Breast epithelium (tissue), 3 donors: Measurements from ENCODE around the gene NACC2.

Experiments
- POLR2A ChIP-seq: fragments of 450-650 bp; IDR thresholded peaks from one replicate; pipeline ENCODE4 v1.6.1; 2016; ENCODE audit warnings: antibody characterized with exemption, mild to moderate bottlenecking, moderate library complexity
- POLR2AphosphoS5 ChIP-seq, 3 donors: sonication (generic); formaldehyde crosslinking; IDR thresholded peaks; one replicate each; pipeline ENCODE4 v1.6.1; 2017; ENCODE audit warnings: antibody characterized with exemption in 3 of 3
- TF ChIP-seq, protein P1 (sequence below), 3 donors: fragments of 450-650 bp; IDR thresholded peaks; one replicate each; pipeline ENCODE4 v1.5.1; 2016 to 2017; ENCODE audit warnings: antibody characterized with exemption in 3 of 3, mild to moderate bottlenecking in 3 of 3, moderate library complexity in 3 of 3

DNA sequence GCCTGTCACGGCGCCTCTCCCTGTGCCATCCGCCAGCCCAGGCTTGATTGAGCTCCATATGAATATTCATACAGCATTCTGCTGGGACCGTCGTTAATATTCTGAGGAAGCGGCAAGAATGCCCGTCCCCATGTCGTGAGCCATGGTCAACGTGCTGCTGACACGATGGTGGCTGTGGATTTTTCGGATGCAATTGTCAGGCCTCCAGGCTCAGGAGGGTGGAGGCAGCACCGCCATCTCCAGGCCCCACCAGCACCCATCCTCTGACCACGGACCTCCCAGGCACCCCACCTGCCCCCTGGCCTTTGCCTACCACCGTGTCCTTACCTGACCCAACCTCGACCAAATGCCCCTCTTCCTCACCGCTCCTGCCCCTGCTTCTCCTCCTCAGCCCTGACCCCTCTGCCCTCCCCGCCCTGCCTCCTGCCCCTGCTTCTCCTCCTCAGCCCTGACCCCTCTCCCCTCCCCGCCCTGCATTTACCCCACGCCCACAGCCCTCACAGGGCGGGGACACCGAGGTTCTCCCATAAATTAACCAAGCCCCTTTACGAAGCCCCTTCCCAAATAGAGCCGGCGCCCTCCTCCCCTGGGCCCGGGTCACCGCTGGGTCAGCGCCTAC is 13.7 kb upstream of the NACC2 start:
- TF ChIP-seq, protein P1, sequence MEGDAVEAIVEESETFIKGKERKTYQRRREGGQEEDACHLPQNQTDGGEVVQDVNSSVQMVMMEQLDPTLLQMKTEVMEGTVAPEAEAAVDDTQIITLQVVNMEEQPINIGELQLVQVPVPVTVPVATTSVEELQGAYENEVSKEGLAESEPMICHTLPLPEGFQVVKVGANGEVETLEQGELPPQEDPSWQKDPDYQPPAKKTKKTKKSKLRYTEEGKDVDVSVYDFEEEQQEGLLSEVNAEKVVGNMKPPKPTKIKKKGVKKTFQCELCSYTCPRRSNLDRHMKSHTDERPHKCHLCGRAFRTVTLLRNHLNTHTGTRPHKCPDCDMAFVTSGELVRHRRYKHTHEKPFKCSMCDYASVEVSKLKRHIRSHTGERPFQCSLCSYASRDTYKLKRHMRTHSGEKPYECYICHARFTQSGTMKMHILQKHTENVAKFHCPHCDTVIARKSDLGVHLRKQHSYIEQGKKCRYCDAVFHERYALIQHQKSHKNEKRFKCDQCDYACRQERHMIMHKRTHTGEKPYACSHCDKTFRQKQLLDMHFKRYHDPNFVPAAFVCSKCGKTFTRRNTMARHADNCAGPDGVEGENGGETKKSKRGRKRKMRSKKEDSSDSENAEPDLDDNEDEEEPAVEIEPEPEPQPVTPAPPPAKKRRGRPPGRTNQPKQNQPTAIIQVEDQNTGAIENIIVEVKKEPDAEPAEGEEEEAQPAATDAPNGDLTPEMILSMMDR (IDR thresholded peaks at IDR 0.05) = no peak
- TF ChIP-seq POLR2AphosphoS5 (IDR thresholded peaks at IDR 0.05) = no peak
- no peak for TF ChIP-seq POLR2A
